HG03439 (cell line): Measurements from ENCODE around the gene PSKH1.
"Not testable (repeated sequence)": the region's sequence is repeated elsewhere in the genome, so short reads cannot be mapped to it uniquely, and the experiment has no call there.

Experiments used
- ATAC-seq: cut with Tn5 transposase; IDR thresholded peaks from one replicate; pipeline ENCODE4 v1.9.1; 2021; ENCODE audit warnings: mild to moderate bottlenecking, moderate library complexity; ENCODE audit not compliant: unreplicated experiment

PSKH1 gene

DNA sequence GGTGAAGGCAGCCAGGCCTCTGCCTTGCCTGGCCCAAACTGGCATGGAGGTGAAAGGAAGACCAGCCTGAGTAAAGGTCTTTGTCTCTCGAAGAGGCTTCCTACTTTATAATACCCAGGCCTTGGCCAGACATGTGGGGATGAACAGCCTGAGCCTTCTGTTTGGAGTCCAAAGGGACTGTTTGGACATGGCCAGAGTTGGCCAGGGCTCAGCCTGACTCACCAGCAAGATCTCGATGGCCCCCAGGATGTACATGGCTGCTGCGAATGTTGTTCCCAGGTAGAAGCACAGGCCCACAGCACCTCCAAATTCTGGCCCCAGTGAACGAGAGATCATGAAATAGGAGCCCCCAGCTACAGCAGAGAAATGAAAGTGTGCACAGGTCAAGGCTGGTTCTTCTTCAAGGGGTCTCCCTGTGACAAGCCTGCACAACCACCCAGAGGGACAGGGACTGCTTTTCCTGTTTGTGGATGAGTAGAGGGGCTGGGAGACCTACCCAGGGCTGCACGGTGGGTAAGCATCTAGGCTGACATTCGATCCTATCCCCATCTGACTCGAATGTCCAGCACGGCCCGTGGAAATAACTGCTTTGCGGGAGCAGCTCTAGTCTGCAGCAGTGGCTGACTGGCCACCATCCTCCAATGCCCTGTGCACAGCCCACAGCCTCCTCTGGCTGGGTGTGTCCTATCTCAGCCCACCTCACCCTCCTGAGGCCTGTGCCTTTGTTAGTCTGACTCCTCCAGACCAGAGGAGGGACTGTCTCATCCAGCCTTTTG, 61.6 kb downstream of the PSKH1 start:
- no peak for ATAC-seq

- ATAC-seq, result no peak
Measured at GRCh38 chr16:67957622-67958021, 64.6 kb downstream of the PSKH1 start.

- ATAC-seq, result no peak
Measured at GRCh38 chr16:67959536-67960329, 66.7 kb downstream of the PSKH1 start.

DNA sequence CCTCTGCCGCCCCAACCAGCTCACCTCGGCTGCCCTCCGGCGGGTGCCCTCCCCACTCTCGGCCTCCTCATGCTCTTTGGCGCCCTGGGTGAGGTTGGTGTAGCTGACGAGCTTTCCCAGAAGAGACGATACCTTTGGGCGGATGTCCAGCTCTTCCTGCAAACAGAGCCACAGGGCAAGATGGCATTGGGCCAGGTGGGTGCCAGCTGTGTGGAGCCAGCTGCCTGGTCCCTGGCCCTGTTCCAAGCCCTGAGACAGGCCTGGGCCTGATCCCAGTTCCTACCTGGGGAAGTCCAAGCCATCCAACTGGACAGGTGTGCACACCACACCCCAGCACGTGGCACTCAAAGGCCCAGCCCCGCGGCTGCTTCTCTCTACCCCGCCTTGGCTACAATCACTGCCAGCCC, 68.5 kb downstream of the PSKH1 start:
- ATAC-seq, result no peak

- ATAC-seq, result no peak
Measured at GRCh38 chr16:67962135-67962534, 69.1 kb downstream of the PSKH1 start.

DNA sequence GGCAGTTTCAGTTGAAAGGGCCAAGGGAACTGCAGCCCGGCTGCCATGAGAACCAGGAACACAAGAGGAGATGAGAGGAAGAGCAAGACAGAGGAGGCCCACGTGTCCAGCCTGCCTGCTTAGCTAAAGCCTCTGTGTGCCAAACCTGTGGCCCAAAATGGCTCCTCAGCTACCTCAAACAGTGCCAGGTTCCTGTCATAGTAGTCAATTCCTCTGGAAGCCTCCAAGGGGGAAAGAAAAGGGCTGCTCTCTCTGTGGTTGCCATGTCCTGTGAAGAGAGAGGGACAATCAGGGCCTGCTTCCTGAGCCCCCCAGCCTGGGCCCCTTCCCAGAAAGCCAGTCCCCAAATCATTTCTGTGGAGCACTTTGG, 70.2 kb downstream of the PSKH1 start:
- no peak for ATAC-seq

DNA sequence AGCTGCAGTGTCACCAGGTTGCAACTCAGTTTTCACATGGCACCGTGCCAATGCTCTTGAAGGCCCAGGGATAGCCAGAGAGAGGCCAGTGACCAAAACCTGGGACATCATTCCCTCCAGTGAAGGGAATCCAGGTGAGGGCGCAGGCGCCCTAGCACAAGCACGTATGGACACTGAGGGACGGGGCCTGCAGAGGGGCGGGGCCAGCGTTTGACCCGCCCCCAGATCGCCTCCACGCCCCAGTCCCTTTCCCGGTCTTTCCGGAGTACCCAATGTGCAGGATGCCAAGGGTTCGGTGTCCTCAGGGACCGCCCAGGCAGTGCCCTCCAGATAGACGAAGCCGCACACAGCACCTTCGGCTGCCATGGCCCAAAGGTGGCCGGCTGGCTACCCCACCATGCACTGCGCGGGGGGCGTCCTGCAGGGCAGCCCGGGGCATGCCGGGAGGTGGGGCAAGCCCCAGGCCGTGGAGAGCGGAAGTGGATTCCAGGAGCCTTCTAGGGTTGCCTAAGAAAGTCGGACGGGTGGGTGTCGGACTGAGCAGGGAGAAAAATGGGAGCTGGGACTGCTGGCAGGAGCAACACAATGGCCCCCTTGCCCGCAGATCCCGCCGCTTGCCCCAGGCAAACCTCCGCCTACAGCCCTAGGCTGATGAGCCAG, 70.7 kb downstream of the PSKH1 start:
- ATAC-seq, result no peak

DNA sequence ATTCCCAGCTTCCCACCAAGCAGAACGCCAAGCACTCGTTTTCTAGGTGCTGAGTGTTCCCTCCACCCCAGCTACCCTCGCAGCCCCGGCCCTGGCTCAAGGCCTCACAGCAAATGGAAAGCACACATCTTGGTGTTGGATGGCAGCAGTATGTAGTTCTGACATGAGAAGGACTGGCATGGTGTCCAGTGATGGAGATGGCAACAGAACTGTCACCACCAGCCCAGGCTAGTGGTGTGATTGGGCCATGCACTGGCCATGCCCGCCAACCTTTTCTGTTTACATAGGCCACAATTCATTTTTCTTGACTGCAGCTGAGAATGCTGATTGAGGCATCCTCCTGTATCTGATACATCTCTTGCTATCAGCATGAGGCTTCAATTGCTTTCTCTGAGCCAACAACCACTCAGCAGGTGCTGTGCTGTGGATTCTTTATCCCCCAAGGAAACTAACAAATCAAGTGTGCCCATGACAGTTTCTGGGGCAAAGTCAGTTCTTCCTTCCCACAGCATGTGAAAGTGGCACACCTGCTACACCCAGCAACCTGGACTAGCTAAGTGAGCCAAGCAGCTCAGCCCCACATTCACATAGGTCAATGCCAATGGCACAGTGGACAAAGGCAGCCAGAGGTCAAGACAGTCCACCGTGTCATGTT, 71.5 kb downstream of the PSKH1 start:
- no peak for ATAC-seq

DNA sequence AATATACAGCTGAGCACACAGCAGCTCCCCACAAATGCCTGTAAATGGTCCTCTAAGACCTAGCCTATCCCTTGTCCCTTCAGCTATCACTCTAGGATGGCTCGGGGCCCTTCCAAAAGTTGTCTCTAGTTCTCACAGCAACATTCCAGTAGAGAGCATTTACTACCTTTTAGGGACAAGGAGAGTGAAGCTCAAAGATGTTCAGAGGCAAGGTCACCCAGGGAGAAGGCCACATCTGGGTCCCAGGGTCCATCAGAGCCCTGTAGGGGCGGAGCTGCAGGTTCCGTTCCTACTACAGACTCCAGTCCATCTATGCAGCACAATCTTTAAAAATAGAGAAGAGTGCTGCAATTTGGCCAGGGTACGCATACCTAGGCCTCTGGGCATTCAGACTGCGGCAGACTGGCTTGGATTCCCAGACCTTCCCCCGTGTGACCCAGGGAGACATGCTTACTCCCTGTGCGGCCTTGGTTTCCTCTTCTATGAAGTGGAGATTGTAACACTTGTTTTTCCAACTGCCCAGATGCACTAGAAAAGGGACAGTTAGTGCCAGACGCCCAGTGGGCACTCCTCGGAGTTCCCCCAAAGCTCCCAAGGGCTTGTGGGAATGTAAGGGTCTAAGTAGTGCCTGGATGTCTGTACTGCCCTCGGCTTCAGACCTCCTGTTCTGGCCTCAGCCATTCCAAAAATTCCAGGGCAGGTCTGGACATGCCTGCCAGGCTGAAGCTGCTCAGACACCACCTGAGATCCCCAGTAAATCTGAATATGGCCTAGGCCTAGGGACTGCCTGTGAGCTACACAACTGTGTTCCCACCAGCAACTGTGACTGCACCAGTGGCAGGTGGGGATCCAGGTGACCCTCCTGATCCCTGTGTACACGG, 72.9 kb downstream of the PSKH1 start:
- no peak for ATAC-seq

DNA sequence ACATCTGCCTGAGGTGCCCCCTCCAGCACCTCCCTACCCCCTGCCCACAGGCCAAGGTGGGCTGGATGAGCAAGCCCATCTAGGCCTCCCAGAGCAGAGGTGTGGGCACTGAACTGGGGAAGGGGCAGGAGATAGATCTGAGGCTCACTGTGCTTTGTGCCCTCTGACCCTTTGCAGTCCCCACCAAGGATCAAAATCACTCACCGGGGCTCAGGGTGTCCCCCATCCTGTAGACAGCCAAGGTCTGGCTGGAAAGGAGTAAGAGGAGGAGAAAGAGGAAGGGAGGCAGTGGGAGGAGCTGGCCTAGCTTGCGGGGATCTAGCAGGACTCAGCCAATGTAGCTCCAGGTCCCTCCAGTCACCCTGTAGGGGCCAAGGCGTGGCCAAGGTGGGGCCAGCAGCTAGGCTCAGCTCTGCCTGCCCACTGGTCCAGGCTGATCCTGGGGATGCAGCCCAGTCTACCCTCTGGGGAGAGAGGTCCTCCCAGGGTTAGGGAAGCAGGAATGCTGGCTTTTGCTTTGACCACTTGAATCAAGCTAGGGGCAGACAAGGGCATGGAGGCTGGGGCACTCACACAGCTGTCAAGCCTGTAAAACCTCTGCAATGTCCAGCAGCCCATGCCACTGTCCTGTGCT, 73.6 kb downstream of the PSKH1 start:
- no peak for ATAC-seq

DNA sequence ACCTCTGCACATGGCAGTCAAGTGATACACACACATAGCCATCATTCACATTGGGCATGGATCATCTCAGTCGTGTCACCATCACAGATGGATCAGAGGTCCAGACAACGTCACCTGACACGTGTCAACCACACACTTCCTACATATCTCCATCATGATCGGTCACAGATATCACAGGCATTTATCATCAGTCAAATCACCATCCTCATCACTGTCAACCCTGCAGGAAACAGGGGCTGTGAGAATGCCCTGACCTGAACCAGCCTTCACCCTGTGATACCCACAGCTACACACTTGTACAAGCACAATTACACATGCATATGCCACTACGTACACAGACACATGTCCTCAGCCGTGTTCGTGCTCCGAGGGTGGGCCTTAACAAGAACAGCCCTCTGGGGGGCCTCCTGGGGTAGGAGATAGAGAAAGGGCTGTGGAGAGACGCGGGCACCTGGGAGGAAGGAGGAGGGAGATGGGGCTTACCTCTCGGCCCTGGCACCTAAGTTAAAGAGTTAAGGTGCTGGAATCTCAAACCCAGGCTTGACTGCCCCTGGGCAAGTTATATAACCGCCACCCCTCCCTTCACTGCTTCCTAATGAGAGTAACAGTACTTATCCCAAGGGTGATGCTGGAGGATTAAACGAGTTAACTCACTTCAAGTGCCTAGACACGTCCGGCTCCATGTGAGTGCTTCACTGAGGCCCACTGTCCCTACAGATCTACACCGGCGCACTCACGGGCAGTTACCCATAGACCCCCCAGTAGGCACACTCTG, 74.3 kb downstream of the PSKH1 start:
- ATAC-seq, result no peak

DNA sequence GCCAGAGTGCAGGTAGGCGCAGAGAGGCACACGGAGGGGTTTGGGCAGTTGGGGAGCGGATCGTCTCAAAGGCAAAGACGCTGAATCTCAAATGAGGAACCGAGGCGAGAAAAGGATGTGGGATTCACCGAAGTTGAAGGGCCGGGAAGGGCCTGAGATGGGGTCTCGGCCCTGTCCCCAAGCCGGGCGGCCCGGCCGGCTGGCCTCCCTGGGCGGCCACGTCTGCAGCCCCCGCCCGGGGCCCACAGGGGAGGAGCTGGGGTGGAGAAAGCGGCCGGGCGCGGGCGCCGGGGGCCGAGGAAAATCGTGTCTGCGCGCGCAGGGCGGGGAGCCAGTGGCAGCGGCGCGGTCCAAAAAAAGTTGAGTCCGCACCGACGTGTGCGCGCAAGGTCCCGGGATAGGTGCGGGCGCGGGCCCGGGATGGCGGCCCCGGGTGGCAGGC, 74.9 kb downstream of the PSKH1 start:
- ATAC-seq, result peak; percentile 20

DNA sequence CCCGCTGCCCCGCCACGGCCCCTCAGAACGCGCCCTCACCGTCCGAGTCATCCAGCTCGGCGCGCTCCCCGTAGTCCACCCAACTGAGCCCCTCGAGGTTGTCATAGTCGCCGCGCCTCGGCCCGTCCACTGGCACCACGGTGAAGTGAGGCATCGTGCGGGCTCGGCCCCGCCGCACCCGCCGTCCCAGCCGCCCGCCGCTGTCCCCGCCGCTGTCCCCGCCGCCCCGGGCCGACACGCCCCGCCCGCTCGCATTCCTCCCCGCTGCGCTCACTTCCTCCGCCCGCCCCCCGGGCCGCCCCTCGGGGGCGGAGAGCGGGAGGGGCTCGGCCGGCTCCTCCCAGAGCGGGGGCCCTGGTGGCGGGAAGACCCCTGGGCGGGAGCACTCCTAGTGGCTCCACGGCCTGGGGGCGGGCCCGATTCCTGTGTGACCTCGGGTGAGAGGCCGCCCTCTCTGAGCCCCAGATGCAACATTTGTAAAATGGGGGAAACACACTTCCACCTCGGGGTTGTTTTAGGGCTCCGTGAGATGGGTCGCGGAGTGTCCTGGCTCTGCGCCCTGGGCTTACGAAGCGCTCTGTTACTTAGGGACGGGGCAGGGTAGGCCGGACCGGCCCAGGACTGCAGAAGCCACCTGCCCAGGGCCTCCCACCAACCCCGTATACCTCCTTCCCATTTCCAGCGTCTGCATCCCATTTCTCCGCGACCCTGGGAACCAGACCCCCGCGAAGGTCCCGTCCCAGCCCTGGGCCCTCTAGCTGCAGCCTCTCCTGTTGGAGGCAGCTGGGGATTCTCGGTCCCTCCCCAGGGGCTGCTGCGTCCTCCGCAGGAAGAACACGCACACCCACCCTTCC, 75.6 kb downstream of the PSKH1 start, which contains the start of gene SLC12A4:
Gene SLC12A4 (minus strand): TSS at position 238 of the 854 bp plus-strand sequence. CDS start 84 bp downstream, at position 154.
- peak; percentile 75 for ATAC-seq

- no peak for ATAC-seq
Measured at GRCh38 chr16:67969254-67970039, 76.4 kb downstream of the PSKH1 start.

DNA sequence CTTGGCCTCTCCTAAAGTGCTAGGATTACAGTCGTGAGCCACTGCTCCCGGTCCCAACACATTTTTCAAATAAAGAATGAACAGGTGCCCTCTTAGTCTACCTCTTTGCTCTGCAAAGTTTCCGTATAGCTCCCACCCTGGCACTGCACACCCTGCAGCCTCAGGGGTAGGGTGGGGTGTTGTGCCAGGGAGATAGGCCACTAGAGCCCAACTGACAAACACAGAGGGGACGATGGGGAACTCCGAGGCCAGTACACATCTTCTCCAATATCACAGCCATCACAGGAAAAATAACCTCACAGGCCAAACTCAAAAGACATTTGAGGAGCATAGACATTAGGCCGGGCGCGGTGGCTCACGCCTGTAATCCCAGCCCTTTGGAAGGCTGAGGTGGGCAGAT, 78.1 kb downstream of the PSKH1 start:
- no peak for ATAC-seq

DNA sequence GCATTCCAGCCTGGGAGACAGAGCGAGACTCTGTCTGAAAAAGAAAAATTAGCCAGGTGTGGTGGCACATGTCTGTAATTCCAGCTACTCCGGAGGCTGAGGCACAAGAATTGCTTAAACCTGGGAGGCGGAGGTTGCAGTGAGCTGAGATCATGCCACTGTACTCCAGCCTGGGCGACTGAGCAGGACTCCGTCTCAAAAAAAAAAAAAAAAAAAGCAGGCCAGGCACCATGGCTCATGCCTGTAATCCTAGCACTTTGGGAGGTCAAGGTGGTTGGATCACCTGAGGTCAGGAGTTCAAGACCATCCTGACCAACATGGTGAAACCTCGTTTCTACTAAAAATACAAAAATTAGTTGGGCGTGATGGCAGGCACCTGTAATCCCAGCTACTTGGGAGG, 79.2 kb downstream of the PSKH1 start:
- ATAC-seq, result not testable (repeated sequence)
